Measurements from ENCODE around the gene RTF2. TPM values are rescaled to one million over a fixed set of nuclear protein-coding genes. Genes with fewer than 3 reads are reported as not detected.
A peak's percentile ranks its signal among the peaks of the same experiment; 100 is the strongest.

The RTF2 gene
- total RNA-seq, 1 experiment from 2014 or later: 89.2 TPM

- intact Hi-C loops (cut with micrococcal nuclease; ENCODE audit: unreplicated experiment) (no loop called here), in situ Hi-C loops (cut with HindIII; ENCODE audit: low pct_unique_long_range_greater_than_20kb, low sequenced_read_pairs) (no loop called here)
- Histone ChIP-seq H3K4me1 (ENCODE audit: control insufficient read depth, insufficient read depth, low read length) (no peaks in the 10 kb centered on the region), H3K9me3 (ENCODE audit: control insufficient read depth, insufficient read depth, low read depth, low read length) (no peaks in the 10 kb centered on the region), H3K27ac (ENCODE audit: low read length) (no peak overlapping the region), H3K4me3 (ENCODE audit: low read depth in 2 of 2, low read length in 2 of 2) (no peak overlapping the region), H3K27me3 (ENCODE audit: control insufficient read depth, insufficient read depth, low read length) (no peaks in the 10 kb centered on the region), H3K36me3 (ENCODE audit: control insufficient read depth, insufficient read depth, low read length) (no peaks in the 10 kb centered on the region; the same call in 1 of the 2 replicates)
- no TSS peak for BruUV-seq (replicated peaks)
- ChIA-PET CTCF (no interaction called here), POLR2A (no interaction called here)
- TF ChIP-seq, protein P1, sequence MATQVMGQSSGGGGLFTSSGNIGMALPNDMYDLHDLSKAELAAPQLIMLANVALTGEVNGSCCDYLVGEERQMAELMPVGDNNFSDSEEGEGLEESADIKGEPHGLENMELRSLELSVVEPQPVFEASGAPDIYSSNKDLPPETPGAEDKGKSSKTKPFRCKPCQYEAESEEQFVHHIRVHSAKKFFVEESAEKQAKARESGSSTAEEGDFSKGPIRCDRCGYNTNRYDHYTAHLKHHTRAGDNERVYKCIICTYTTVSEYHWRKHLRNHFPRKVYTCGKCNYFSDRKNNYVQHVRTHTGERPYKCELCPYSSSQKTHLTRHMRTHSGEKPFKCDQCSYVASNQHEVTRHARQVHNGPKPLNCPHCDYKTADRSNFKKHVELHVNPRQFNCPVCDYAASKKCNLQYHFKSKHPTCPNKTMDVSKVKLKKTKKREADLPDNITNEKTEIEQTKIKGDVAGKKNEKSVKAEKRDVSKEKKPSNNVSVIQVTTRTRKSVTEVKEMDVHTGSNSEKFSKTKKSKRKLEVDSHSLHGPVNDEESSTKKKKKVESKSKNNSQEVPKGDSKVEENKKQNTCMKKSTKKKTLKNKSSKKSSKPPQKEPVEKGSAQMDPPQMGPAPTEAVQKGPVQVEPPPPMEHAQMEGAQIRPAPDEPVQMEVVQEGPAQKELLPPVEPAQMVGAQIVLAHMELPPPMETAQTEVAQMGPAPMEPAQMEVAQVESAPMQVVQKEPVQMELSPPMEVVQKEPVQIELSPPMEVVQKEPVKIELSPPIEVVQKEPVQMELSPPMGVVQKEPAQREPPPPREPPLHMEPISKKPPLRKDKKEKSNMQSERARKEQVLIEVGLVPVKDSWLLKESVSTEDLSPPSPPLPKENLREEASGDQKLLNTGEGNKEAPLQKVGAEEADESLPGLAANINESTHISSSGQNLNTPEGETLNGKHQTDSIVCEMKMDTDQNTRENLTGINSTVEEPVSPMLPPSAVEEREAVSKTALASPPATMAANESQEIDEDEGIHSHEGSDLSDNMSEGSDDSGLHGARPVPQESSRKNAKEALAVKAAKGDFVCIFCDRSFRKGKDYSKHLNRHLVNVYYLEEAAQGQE (IDR thresholded peaks at IDR 0.05; ENCODE audit: insufficient read depth in 1 of 2, low read depth in 2 of 2, low read length in 1 of 2): no peak
- ATAC-seq (no peak), DNase-seq (ENCODE audit: low read depth, low spot score) (no peak)
Measured at GRCh38 chr20:56503916-56504315, 35.5 kb downstream of the RTF2 start.

- CTCF ChIA-PET: no interaction called here
- POLR2A ChIA-PET: no interaction called here
- Histone ChIP-seq H3K36me3 (ENCODE audit: control insufficient read depth, insufficient read depth, low read length) (no peaks in the 10 kb centered on the region; the same call in 1 of the 2 replicates), H3K4me1 (ENCODE audit: control insufficient read depth, insufficient read depth, low read length) (no peaks in the 10 kb centered on the region), H3K27ac (ENCODE audit: low read length) (no peak overlapping the region), H3K9me3 (ENCODE audit: control insufficient read depth, insufficient read depth, low read depth, low read length) (no peaks in the 10 kb centered on the region), H3K4me3 (ENCODE audit: low read depth in 2 of 2, low read length in 2 of 2) (no peak overlapping the region), H3K27me3 (ENCODE audit: control insufficient read depth, insufficient read depth, low read length) (no peaks in the 10 kb centered on the region)
- BruUV-seq (replicated peaks): no TSS peak
- ATAC-seq (no peak), DNase-seq (ENCODE audit: low read depth, low spot score) (peak; percentile 2)
- no peak for TF ChIP-seq POLR2AphosphoS5 (IDR thresholded peaks at IDR 0.05; ENCODE audit: low read depth, low read length)
- peak; percentile 73 for TF ChIP-seq CTCF (IDR thresholded peaks at IDR 0.05)
- in situ Hi-C loops (cut with HindIII; ENCODE audit: low pct_unique_long_range_greater_than_20kb, low sequenced_read_pairs): no loop called here
- intact Hi-C loops (cut with micrococcal nuclease; ENCODE audit: unreplicated experiment): no loop called here
Measured at GRCh38 chr20:56504373-56505005, 36.1 kb downstream of the RTF2 start.

GRCh38 chr20:56506103-56506502 lies 37.7 kb downstream of the RTF2 start:
- Histone ChIP-seq H3K27ac (ENCODE audit: low read length) (no peak overlapping the region), H3K9me3 (ENCODE audit: control insufficient read depth, insufficient read depth, low read depth, low read length) (no peaks in the 10 kb centered on the region), H3K4me3 (ENCODE audit: low read depth in 2 of 2, low read length in 2 of 2) (no peak overlapping the region), H3K36me3 (ENCODE audit: control insufficient read depth, insufficient read depth, low read length) (no peaks in the 10 kb centered on the region; the same call in 1 of the 2 replicates), H3K4me1 (ENCODE audit: control insufficient read depth, insufficient read depth, low read length) (no peaks in the 10 kb centered on the region), H3K27me3 (ENCODE audit: control insufficient read depth, insufficient read depth, low read length) (no peaks in the 10 kb centered on the region)
- ATAC-seq (no peak), DNase-seq (ENCODE audit: low read depth, low spot score) (no peak)
- TF ChIP-seq POLR2AphosphoS5 (IDR thresholded peaks at IDR 0.05; ENCODE audit: low read depth, low read length) (no peak), TCF7L2 (IDR thresholded peaks at IDR 0.05; ENCODE audit: low read depth, low read length) (no peak), SIN3A (IDR thresholded peaks at IDR 0.05; ENCODE audit: borderline replicate concordance, insufficient read depth, low read depth, low read length) (no peak)
- ChIA-PET CTCF (no interaction called here), POLR2A (no interaction called here)
- in situ Hi-C loops (cut with HindIII; ENCODE audit: low pct_unique_long_range_greater_than_20kb, low sequenced_read_pairs): no loop called here
- no TSS peak for BruUV-seq (replicated peaks)
- intact Hi-C loops (cut with micrococcal nuclease; ENCODE audit: unreplicated experiment): no loop called here
